Fibroblast of villous mesenchyme (primary cell): ENCODE results near the gene HTR1A. TPM values are rescaled to one million over a fixed set of nuclear protein-coding genes. Genes with fewer than 3 reads are reported as not detected.

Source experiments
- DNase-seq: peaks from one replicate; pipeline ENCODE4 v3.0.0-alpha.2; 2010; ENCODE audit warnings: low read depth
- H3K4me3 ChIP-seq: 2 replicates; pipeline ENCODE4 v1.5.1; 2011; ENCODE audit warnings: low read depth, mild to moderate bottlenecking, low read length
- CTCF ChIP-seq: IDR thresholded peaks from 2 replicates; pipeline ENCODE4 v1.5.1; 2012; ENCODE audit warnings: low read depth, mild to moderate bottlenecking, low read length; ENCODE audit not compliant: insufficient read depth
- total RNA-seq: library from RNA; depleted of rRNA; stranded (reverse); fragments of >200 nt; gene quantifications from 2 replicates; pipeline ENCODE4 v1.2.3, GENCODE V29; 2012

HTR1A gene
- total RNA-seq, 1 donor = not detected

DNA sequence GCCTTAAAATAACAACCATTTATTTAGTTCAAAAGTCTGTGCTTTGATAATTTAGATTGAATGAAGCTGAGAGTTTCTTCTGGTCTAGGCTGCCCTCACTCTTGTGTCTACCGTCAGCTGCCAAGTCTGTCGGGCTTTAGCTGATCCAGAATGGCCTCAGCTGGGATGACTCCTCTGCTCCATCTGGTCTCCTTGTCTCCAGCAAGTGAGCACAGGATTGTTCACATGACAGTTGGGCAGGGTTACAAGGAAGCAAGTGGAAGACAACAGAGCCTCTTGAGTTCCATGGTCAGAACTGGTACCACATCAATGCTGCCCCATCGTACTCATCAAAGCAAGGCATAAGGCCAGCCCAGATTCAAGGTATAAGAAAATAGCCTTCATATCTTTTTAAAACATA lies 9.0 kb downstream of the HTR1A start:
- no peak overlapping the region for H3K4me3 ChIP-seq
- DNase-seq = no peak
- TF ChIP-seq CTCF = no peak

GRCh38 chr5:63935103-63935502 lies 27.1 kb downstream of the HTR1A start:
- no peak for DNase-seq
- H3K4me3 ChIP-seq = no peak overlapping the region
- TF ChIP-seq CTCF = no peak

- no peak for DNase-seq
Measured at GRCh38 chr5:63931836-63932235, 30.4 kb downstream of the HTR1A start.

DNA sequence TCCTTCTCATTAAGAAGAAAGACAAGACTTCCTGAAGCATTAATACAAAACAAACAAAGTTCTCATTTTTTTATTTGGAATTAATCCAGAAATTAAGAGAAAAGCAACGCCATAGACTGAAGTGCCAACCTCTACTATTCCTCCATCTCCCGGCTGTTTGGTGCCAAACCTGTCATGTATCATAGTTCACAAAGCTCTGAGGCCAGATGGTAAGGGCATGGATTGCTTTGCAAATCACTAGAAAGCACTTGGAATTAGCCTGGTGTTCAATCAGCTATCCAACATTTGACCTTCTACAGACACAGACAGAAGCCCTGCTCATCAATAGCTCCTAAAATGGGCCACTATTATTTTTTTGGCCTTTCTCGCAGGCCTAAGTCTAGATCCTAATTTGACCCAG lies 33.8 kb downstream of the HTR1A start:
- TF ChIP-seq CTCF = no peak
- no peak for DNase-seq

More at GRCh38 chr5:63931836-63932235, 30.4 kb downstream of the HTR1A start:
- no peak for TF ChIP-seq CTCF
- no peak overlapping the region for H3K4me3 ChIP-seq

DNA sequence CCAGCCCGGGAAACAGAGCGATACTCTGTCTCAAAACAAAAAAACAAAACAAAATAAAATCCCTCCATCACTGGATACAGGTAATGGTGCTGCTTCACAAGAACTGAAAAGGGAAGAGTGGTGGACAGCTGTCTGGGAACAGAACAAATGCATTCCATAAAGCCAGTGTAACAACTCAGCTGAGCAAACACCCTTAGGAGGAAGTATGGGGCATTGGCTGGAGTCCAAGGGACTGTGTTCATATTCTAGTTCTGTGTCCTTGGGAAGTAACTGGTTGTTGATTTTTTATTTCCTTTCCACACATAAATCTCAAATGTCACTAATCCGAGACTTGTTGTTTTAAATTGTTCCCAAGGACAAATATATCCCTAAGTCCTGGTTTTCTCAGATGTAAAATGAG lies 38.3 kb downstream of the HTR1A start:
- TF ChIP-seq CTCF = no peak
- no peak for DNase-seq
- no peak overlapping the region for H3K4me3 ChIP-seq

More for the DNA sequence above, 33.8 kb downstream of the HTR1A start:
- H3K4me3 ChIP-seq = no peak overlapping the region

- TF ChIP-seq CTCF = no peak
- no peak for DNase-seq
- H3K4me3 ChIP-seq = no peak overlapping the region
Measured at GRCh38 chr5:63919763-63920478, 42.3 kb downstream of the HTR1A start.

GRCh38 chr5:63916786-63917185 lies 45.5 kb downstream of the HTR1A start:
- TF ChIP-seq CTCF = no peak
- DNase-seq = no peak
- no peak overlapping the region for H3K4me3 ChIP-seq
